Smooth muscle cell (in vitro differentiated cells): ENCODE results near the gene CSNK2B. TPM values are rescaled to one million over a fixed set of nuclear protein-coding genes. Genes with fewer than 3 reads are reported as not detected.

ENCODE experiments used
- DNase-seq: peaks from one replicate; lab custom pipeline; 2025; ENCODE audit not compliant: unreplicated experiment; lab: John Stamatoyannopoulos, UW
- H2AFZ ChIP-seq: fragments of 200-600 bp; sonication (generic); 2 replicates; pipeline ENCODE4 v1.6.0; 2016; ENCODE audit warnings: antibody characterized with exemption, low read depth, mild to moderate bottlenecking
- H3F3A ChIP-seq: fragments of 200-600 bp; sonication (generic); 2 replicates; pipeline ENCODE4 v1.6.0; 2017; ENCODE audit warnings: antibody characterized with exemption, low read depth
- H3K27ac ChIP-seq: fragments of 200-600 bp; sonication (generic); 2 replicates; pipeline ENCODE4 v1.5.1; 2016; ENCODE audit warnings: low read depth, mild to moderate bottlenecking
- H3K27me3 ChIP-seq: fragments of 200-600 bp; sonication (generic); 2 replicates; pipeline ENCODE4 v1.6.1; 2016; ENCODE audit warnings: low read depth, mild to moderate bottlenecking
- H3K36me3 ChIP-seq: fragments of 200-600 bp; sonication (generic); 2 replicates; pipeline ENCODE4 v1.5.1; 2016; ENCODE audit warnings: low read depth
- H3K4me1 ChIP-seq: fragments of 200-600 bp; sonication (generic); 2 replicates; pipeline ENCODE4 v1.5.1; 2016; ENCODE audit warnings: low read depth
- H3K4me2 ChIP-seq: fragments of 200-600 bp; sonication (generic); 2 replicates; pipeline ENCODE4 v1.6.0; 2016; ENCODE audit warnings: mild to moderate bottlenecking
- H3K4me3 ChIP-seq: fragments of 200-600 bp; sonication (generic); 2 replicates; pipeline ENCODE4 v1.5.1; 2016; ENCODE audit warnings: mild to moderate bottlenecking
- H3K79me2 ChIP-seq: fragments of 200-600 bp; sonication (generic); 2 replicates; pipeline ENCODE4 v1.6.0; 2016; ENCODE audit warnings: low read depth, mild to moderate bottlenecking
- H3K9ac ChIP-seq: fragments of 200-600 bp; sonication (generic); 2 replicates; pipeline ENCODE4 v1.6.0; 2016; ENCODE audit warnings: low read depth
- H3K9me3 ChIP-seq: fragments of 200-600 bp; sonication (generic); replicated peaks from 2 replicates; pipeline ENCODE4 v1.5.1; 2016; ENCODE audit warnings: low read depth
- H4K20me1 ChIP-seq: fragments of 200-600 bp; sonication (generic); 2 replicates; pipeline ENCODE4 v1.6.0; 2016; ENCODE audit warnings: low read depth
- CTCF ChIP-seq: fragments of 200-600 bp; sonication (generic); IDR thresholded peaks from 2 replicates; pipeline ENCODE4 v1.5.1; 2017; ENCODE audit warnings: borderline replicate concordance, mild to moderate bottlenecking, antibody characterized with exemption; ENCODE audit not compliant: insufficient read depth, poor library complexity, severe bottlenecking
- WGBS: methylation state at CpG from one replicate; pipeline ENCODE4 v1.1.7; 2016; ENCODE audit warnings: low lambda C conversion rate; 5-methylcytosine and 5-hydroxymethylcytosine counted together
- polyA plus RNA-seq: library from polyadenylated mRNA; unstranded; fragments of >200 nt; fragmentation: Nextera tagmentation; extraction: Ambion mirVana; gene quantifications from 2 replicates; pipeline ENCODE4 v1.2.1, GENCODE V29; 2016
- total RNA-seq: library from RNA; depleted of rRNA; stranded (reverse); fragments of >200 nt; gene quantifications from 2 replicates; pipeline ENCODE4 v1.2.3, GENCODE V29; 2014

The CSNK2B gene
- total and polyA plus RNA-seq, 2 experiments from 2014 or later, result 195 to 313 TPM

GRCh38 chr6:31710523-31711219 lies 44.8 kb downstream of the CSNK2B start:
- H3K36me3 ChIP-seq, result no peaks in the 10 kb centered on the region
- no peaks in the 10 kb centered on the region for H3K27me3 ChIP-seq
- no peaks in the 10 kb centered on the region for H3F3A ChIP-seq
- no peaks in the 10 kb centered on the region for H4K20me1 ChIP-seq
- peaks cover 21% of the 10 kb centered on the region for H3K4me1 ChIP-seq
- no peak for DNase-seq
- no peak for TF ChIP-seq CTCF
- no peak overlapping the region for H3K9ac ChIP-seq
- no peak overlapping the region for H3K4me2 ChIP-seq
- WGBS, result 86% methylated on average over 5 of the region's 5 CpGs
- no peak overlapping the region for H2AFZ ChIP-seq
- no peaks in the 10 kb centered on the region for H3K79me2 ChIP-seq
- no peak overlapping the region for H3K4me3 ChIP-seq
- H3K9me3 ChIP-seq, result no peaks in the 10 kb centered on the region
- H3K27ac ChIP-seq, result no peak overlapping the region

- Histone ChIP-seq H3K9ac (no peak overlapping the region), H3K36me3 (no peaks in the 10 kb centered on the region), H2AFZ (no peak overlapping the region), H3K4me1 (peaks cover 21% of the 10 kb centered on the region), H3K27ac (no peak overlapping the region), H3F3A (no peaks in the 10 kb centered on the region), H3K79me2 (no peaks in the 10 kb centered on the region), H3K27me3 (no peaks in the 10 kb centered on the region), H3K4me2 (no peak overlapping the region), H3K9me3 (no peaks in the 10 kb centered on the region), H4K20me1 (no peaks in the 10 kb centered on the region), H3K4me3 (no peak overlapping the region)
- 74% methylated on average over 8 of the region's 8 CpGs for WGBS
- no peak for TF ChIP-seq CTCF
- no peak for DNase-seq
Observed at GRCh38 chr6:31711233-31711632, 45.4 kb downstream of the CSNK2B start.

DNA sequence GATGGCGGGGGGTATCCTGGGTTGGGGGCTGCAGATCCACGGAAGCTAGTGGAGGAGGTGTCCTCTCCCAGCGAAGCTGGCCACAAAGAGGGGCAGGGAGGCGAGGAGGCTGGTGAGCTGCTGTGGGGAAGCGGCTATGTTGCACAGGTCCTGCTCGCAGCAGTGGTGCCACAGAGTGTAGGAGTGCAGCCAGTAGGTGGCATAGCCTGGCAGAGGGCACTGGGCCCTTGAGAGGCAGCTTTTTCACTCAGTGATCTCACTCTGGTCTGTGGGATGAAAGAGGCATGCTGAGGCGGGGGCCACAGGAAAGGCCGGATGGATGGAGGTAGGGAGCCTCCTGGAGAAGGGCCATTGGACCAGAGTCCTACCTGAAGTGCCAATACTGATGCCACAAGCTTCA lies 46.4 kb downstream of the CSNK2B start:
- H3K27ac ChIP-seq, result no peak overlapping the region
- H3F3A ChIP-seq, result no peaks in the 10 kb centered on the region
- H3K36me3 ChIP-seq, result no peaks in the 10 kb centered on the region
- H3K27me3 ChIP-seq, result no peaks in the 10 kb centered on the region
- TF ChIP-seq CTCF, result no peak
- no peak overlapping the region for H3K4me3 ChIP-seq
- H3K9me3 ChIP-seq, result no peaks in the 10 kb centered on the region
- DNase-seq, result no peak
- 98% methylated on average over 8 of the region's 8 CpGs for WGBS
- H3K4me2 ChIP-seq, result no peak overlapping the region
- no peak overlapping the region for H2AFZ ChIP-seq
- H3K4me1 ChIP-seq, result peaks cover 21% of the 10 kb centered on the region
- no peaks in the 10 kb centered on the region for H3K79me2 ChIP-seq
- H3K9ac ChIP-seq, result no peak overlapping the region
- no peaks in the 10 kb centered on the region for H4K20me1 ChIP-seq

DNA sequence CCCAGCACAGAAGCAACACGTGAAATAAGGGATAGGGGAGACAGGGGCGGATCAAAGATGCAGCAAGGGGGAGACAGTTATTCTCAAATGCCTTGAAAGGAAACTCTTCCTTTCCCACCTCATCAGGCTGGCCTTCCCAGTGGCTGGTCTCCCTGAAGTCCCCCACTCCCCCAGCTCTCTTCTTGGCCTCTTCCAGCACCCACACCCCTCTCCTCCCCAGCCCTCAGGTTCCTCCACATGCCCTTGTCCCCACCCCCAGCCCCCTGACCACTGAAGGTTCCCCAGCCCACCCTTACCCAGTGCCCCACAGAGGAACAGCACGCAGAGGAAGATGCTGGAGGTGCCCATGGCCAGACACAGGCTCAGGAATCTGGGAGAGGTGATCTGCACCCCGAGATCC lies 47.6 kb downstream of the CSNK2B start:
- Histone ChIP-seq H3K4me1 (peaks cover 21% of the 10 kb centered on the region), H3K27me3 (no peaks in the 10 kb centered on the region), H3K9me3 (no peaks in the 10 kb centered on the region), H3K27ac (no peak overlapping the region), H3K9ac (no peak overlapping the region), H3K36me3 (no peaks in the 10 kb centered on the region), H3F3A (no peaks in the 10 kb centered on the region), H3K79me2 (no peaks in the 10 kb centered on the region), H3K4me2 (peak overlapping the region; percentile 34), H4K20me1 (no peaks in the 10 kb centered on the region), H3K4me3 (no peak overlapping the region), H2AFZ (peak overlapping the region; percentile 91)
- DNase-seq, result no peak
- no peak for TF ChIP-seq CTCF
- 81% methylated on average over 4 of the region's 4 CpGs for WGBS
